ENCODE results near the gene BOLA1. TPM values are rescaled to one million over a fixed set of nuclear protein-coding genes. Genes with fewer than 3 reads are reported as not detected.

Gene BOLA1
- total and polyA plus RNA-seq, 2 of the 13 experiments (the other 11 are each of a cell fraction or from before 2014, with no cell fraction given) = 3.2 to 4.2 TPM

DNA sequence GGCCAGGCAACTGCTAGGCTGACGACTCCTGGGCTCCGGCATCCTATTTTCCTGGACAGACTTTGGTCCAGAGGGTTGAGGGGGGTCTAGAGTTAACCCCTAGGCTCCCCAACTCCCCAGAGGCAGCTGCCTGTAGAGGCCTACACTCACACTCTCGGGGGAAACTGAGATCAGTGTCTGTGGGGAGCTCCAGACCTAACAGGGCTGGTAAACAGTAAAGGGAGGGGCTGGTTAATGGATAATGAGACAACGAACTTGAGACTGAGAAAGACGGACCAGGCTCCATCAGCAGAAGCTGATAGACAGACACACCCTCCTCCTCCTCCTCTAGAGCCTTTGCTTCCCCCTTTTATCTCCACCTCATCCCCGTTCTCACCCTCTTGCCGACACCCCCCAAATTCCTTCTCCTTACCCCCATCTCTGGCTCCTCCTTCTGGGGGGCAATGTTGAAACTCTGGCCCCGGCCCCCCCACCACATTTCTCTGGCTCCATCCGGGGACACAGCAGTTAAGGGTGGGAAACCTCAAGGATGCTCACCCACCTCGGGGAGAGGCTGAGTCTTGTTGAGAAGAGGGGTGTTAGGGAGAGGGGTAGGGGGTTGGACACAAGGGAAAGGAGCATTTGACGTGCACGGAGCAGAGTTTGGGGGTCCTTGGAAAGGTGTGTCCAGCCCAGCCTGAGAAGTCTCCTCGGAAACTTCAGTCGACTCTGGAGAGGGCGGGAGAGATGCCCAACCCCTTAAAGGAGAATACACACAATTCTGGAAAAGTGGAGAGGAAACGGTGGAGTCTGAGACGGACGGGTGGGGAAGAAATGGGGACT is 37.0 kb downstream of the BOLA1 start, which contains the start of gene MTMR11 (continued):
- TF ChIP-seq, protein P1, sequence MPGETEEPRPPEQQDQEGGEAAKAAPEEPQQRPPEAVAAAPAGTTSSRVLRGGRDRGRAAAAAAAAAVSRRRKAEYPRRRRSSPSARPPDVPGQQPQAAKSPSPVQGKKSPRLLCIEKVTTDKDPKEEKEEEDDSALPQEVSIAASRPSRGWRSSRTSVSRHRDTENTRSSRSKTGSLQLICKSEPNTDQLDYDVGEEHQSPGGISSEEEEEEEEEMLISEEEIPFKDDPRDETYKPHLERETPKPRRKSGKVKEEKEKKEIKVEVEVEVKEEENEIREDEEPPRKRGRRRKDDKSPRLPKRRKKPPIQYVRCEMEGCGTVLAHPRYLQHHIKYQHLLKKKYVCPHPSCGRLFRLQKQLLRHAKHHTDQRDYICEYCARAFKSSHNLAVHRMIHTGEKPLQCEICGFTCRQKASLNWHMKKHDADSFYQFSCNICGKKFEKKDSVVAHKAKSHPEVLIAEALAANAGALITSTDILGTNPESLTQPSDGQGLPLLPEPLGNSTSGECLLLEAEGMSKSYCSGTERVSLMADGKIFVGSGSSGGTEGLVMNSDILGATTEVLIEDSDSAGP (CRISPR knock-in tag; IDR thresholded peaks at IDR 0.05; ENCODE audit: borderline replicate concordance) = peak; percentile 74; the same call in 1 of the 2 replicates
- TF ChIP-seq TEAD3 (CRISPR knock-in tag; optimal IDR thresholded peaks at IDR 0.05; ENCODE audit: borderline replicate concordance) = no peak
- peak; percentile 24; the same call in 1 of the 2 replicates for TF ChIP-seq MED1 (CRISPR knock-in tag; IDR thresholded peaks at IDR 0.05)
- peak; percentile 55; the same call in 1 of the 2 replicates for TF ChIP-seq ZNF652 (CRISPR knock-in tag; IDR thresholded peaks at IDR 0.05; ENCODE audit: borderline replicate concordance, low read depth)
- no peak for TF ChIP-seq HOXA7 (CRISPR knock-in tag; IDR thresholded peaks at IDR 0.05)
- TF ChIP-seq ZFX (CRISPR knock-in tag; IDR thresholded peaks at IDR 0.05; ENCODE audit: low read depth) = 0 out of 2 replicates have a peak, but pooled peaks have one; percentile 2
- TF ChIP-seq NFE2L1 (CRISPR knock-in tag; IDR thresholded peaks at IDR 0.05; ENCODE audit: borderline replicate concordance) = no peak
- peak; percentile 67; the same call in 1 of the 2 replicates for TF ChIP-seq SAP130 (CRISPR knock-in tag; IDR thresholded peaks at IDR 0.05; ENCODE audit: low read depth)
- TF ChIP-seq FOXA3 (CRISPR knock-in tag; IDR thresholded peaks at IDR 0.05) = peak; percentile 34; the same call in 1 of the 2 replicates
- TF ChIP-seq, protein P2, sequence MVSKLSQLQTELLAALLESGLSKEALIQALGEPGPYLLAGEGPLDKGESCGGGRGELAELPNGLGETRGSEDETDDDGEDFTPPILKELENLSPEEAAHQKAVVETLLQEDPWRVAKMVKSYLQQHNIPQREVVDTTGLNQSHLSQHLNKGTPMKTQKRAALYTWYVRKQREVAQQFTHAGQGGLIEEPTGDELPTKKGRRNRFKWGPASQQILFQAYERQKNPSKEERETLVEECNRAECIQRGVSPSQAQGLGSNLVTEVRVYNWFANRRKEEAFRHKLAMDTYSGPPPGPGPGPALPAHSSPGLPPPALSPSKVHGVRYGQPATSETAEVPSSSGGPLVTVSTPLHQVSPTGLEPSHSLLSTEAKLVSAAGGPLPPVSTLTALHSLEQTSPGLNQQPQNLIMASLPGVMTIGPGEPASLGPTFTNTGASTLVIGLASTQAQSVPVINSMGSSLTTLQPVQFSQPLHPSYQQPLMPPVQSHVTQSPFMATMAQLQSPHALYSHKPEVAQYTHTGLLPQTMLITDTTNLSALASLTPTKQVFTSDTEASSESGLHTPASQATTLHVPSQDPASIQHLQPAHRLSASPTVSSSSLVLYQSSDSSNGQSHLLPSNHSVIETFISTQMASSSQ (IDR thresholded peaks at IDR 0.05; ENCODE audit: low read depth) = peak; percentile 87
- TF ChIP-seq, protein P2 (CRISPR knock-in tag; IDR thresholded peaks at IDR 0.05; ENCODE audit: borderline replicate concordance) = peak; percentile 77; the same call in 1 of the 2 replicates

Data from HepG2 (cell line).